ENCODE data around the gene ABCA13.

ABCA13 gene

DNA sequence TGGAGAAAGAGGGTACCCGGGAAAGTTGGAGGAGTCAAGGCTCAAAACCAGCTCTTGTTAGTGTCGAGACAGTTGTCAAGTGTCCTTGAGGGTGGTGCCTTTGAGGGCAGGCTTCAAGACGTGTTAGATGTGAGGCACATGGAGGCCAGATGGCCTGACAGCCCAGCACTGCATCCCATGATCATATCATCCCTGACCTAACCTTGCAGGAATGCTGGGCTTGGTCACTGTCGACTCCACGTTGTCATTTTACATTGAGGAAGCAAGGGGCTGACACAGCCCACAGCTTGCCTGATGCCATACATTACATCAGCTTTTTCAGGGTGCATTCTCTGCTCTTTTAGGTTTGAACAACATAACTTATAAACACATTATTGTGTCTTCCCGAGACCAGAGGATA, 114.1 kb downstream of the ABCA13 start:
- H3K27ac ChIP-seq (ENCODE audit: low read length): no peak overlapping the region
- H2AFZ ChIP-seq (ENCODE audit: low read depth, low read length): no peak overlapping the region
- H3K36me3 ChIP-seq (replicated peaks; ENCODE audit: low read depth, low read length): no peaks in the 10 kb centered on the region
- H3K4me1 ChIP-seq (ENCODE audit: low read length): no peaks in the 10 kb centered on the region
- H4K20me1 ChIP-seq (ENCODE audit: insufficient read depth, low read length): no peaks in the 10 kb centered on the region
- no peak overlapping the region for H3K9ac ChIP-seq (ENCODE audit: low read length)
- no peaks in the 10 kb centered on the region for H3K79me2 ChIP-seq (ENCODE audit: low read length)
- TF ChIP-seq EZH2phosphoT487 (IDR thresholded peaks at IDR 0.05; ENCODE audit: low read depth) (no peak), CTCF (IDR thresholded peaks at IDR 0.05; ENCODE audit: low read depth, low read length) (no peak)
- H3K4me2 ChIP-seq (ENCODE audit: low read length): no peak overlapping the region
- 0 out of 2 replicates have a peak, but pooled peaks cover 3% of the 10 kb centered on the region for H3K27me3 ChIP-seq (ENCODE audit: low read depth, low read length)
- no peaks in the 10 kb centered on the region for H3K9me3 ChIP-seq (ENCODE audit: insufficient read depth, low read length)
- no peak overlapping the region for H3K4me3 ChIP-seq (ENCODE audit: low read length)

DNA sequence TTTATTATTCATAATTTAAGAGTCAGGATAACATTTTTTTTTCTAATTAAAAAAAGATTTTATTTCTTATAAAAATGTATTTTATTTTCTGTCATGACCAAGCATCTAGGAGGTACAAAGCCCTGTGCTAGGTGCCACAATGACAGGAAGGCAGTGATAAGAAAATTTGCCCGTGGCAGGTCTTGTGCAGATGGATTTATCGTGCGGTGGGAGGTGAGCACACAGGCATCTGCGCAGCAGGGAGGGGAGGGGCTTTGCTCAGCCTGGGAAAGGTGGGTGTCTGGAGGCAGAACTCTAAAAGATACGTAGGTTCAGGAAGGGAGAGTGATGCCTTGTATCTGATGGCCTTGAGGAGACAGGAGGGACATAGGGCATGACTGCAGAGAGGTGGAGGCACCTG, 115.6 kb downstream of the ABCA13 start:
- H3K4me1 ChIP-seq (ENCODE audit: low read length): no peaks in the 10 kb centered on the region
- no peaks in the 10 kb centered on the region for H4K20me1 ChIP-seq (ENCODE audit: insufficient read depth, low read length)
- H3K9ac ChIP-seq (ENCODE audit: low read length): no peak overlapping the region
- H3K27me3 ChIP-seq (ENCODE audit: low read depth, low read length): 0 out of 2 replicates have a peak, but pooled peaks cover 3% of the 10 kb centered on the region
- no peaks in the 10 kb centered on the region for H3K36me3 ChIP-seq (replicated peaks; ENCODE audit: low read depth, low read length)
- TF ChIP-seq EZH2phosphoT487 (IDR thresholded peaks at IDR 0.05; ENCODE audit: low read depth): no peak
- H3K4me2 ChIP-seq (ENCODE audit: low read length): no peak overlapping the region
- H3K4me3 ChIP-seq (ENCODE audit: low read length): no peak overlapping the region
- H3K79me2 ChIP-seq (ENCODE audit: low read length): no peaks in the 10 kb centered on the region
- H3K27ac ChIP-seq (ENCODE audit: low read length): no peak overlapping the region
- no peak overlapping the region for H2AFZ ChIP-seq (ENCODE audit: low read depth, low read length)
- no peaks in the 10 kb centered on the region for H3K9me3 ChIP-seq (ENCODE audit: insufficient read depth, low read length)

DNA sequence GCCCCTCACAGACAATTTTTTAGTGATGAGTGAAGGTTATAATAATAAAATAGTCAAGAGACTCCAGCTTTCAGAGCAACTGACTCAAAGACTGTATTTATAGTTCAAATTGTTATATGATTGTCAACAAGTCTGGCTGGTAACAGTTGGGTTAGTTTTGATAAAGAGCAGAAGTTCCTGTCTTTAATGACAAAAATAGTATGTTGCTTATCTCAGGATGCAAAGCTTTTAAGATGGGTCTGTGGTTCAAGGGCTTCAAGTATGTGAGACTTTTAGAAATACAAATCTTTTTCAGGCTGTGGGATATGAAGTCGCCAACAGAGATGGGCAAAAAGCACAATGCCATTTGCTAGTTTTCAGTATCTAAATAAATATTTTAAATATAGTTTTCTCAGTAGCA, 118.4 kb downstream of the ABCA13 start:
- H3K27me3 ChIP-seq (ENCODE audit: low read depth, low read length): 0 out of 2 replicates have a peak, but pooled peaks cover 3% of the 10 kb centered on the region
- H3K9me3 ChIP-seq (ENCODE audit: insufficient read depth, low read length): no peaks in the 10 kb centered on the region
- H3K9ac ChIP-seq (ENCODE audit: low read length): no peak overlapping the region
- no peak overlapping the region for H2AFZ ChIP-seq (ENCODE audit: low read depth, low read length)
- TF ChIP-seq EZH2phosphoT487 (IDR thresholded peaks at IDR 0.05; ENCODE audit: low read depth): no peak
- TF ChIP-seq CTCF (IDR thresholded peaks at IDR 0.05; ENCODE audit: low read depth, low read length): no peak
- no peaks in the 10 kb centered on the region for H3K36me3 ChIP-seq (replicated peaks; ENCODE audit: low read depth, low read length)
- H3K27ac ChIP-seq (ENCODE audit: low read length): no peak overlapping the region
- H3K79me2 ChIP-seq (ENCODE audit: low read length): no peaks in the 10 kb centered on the region
- H3K4me2 ChIP-seq (ENCODE audit: low read length): no peak overlapping the region
- H4K20me1 ChIP-seq (ENCODE audit: insufficient read depth, low read length): no peaks in the 10 kb centered on the region
- no peaks in the 10 kb centered on the region for H3K4me1 ChIP-seq (ENCODE audit: low read length)
- no peak overlapping the region for H3K4me3 ChIP-seq (ENCODE audit: low read length)

DNA sequence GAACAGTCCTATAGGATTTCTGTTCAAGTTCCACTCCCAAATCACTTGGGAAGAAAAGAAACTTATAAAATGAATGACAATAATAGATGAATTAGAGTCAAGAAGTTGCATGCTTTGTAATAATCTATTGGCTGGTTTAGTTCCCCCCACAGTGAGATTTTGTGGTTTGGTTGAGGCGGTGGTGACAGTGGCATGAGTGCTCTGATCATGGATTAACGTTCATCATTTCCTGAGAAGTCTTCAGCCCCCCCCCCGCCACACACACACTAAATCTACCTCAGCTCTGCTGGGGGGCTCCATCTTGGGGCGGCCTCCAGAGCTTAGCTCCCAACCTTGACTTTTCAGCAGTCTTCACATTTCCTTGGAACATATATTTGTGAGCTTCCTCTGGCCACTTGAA, 121.7 kb downstream of the ABCA13 start:
- Histone ChIP-seq H3K4me1 (ENCODE audit: low read length) (no peaks in the 10 kb centered on the region), H3K27ac (ENCODE audit: low read length) (no peak overlapping the region), H3K36me3 (replicated peaks; ENCODE audit: low read depth, low read length) (no peaks in the 10 kb centered on the region), H3K9ac (ENCODE audit: low read length) (no peak overlapping the region), H3K4me3 (ENCODE audit: low read length) (no peak overlapping the region), H3K4me2 (ENCODE audit: low read length) (no peak overlapping the region), H3K27me3 (ENCODE audit: low read depth, low read length) (no peaks in the 10 kb centered on the region), H3K79me2 (ENCODE audit: low read length) (no peaks in the 10 kb centered on the region), H3K9me3 (ENCODE audit: insufficient read depth, low read length) (no peaks in the 10 kb centered on the region), H4K20me1 (ENCODE audit: insufficient read depth, low read length) (no peaks in the 10 kb centered on the region), H2AFZ (ENCODE audit: low read depth, low read length) (no peak overlapping the region)
- TF ChIP-seq CTCF (IDR thresholded peaks at IDR 0.05; ENCODE audit: low read depth, low read length) (no peak), EZH2phosphoT487 (IDR thresholded peaks at IDR 0.05; ENCODE audit: low read depth) (no peak)

Measured in OCI-LY3 (cell line).